ENCODE results near the gene PCDHGA1.
"Not testable (repeated sequence)": the region's sequence is repeated elsewhere in the genome, so short reads cannot be mapped to it uniquely, and the experiment has no call there.

The PCDHGA1 gene

GRCh38 chr5:141409598-141410306, 79.4 kb downstream of the PCDHGA1 start:
- DNase-seq (no peak), ATAC-seq (no peak)
- no peak overlapping the region for H3K27ac Mint-ChIP-seq
- peaks cover 26% of the 10 kb centered on the region for H3K4me1 Mint-ChIP-seq
- H3K27me3 Mint-ChIP-seq = peaks cover 79% of the 10 kb centered on the region
- H3K4me3 Mint-ChIP-seq = no peak overlapping the region
- peaks cover 10 to 38% of the 10 kb centered on the region in 2 donors for H3K9me3 Mint-ChIP-seq

- H3K4me3 Mint-ChIP-seq = no peak overlapping the region
- peaks cover 10 to 29% of the 10 kb centered on the region in 2 donors for H3K9me3 Mint-ChIP-seq
- DNase-seq (no peak), ATAC-seq (no peak)
- H3K27ac Mint-ChIP-seq = no peak overlapping the region
- peaks cover 81% of the 10 kb centered on the region for H3K27me3 Mint-ChIP-seq
- peaks cover 32% of the 10 kb centered on the region for H3K4me1 Mint-ChIP-seq
Measured at GRCh38 chr5:141411575-141411974, 81.3 kb downstream of the PCDHGA1 start.

GRCh38 chr5:141412854-141413539, 82.7 kb downstream of the PCDHGA1 start, which contains the start of gene PCDHGA10:
Gene PCDHGA10 (plus strand): TSS chr5:141412987. CDS start chr5:141413176, 189 bp downstream.
- peaks cover 36% of the 10 kb centered on the region for H3K4me1 Mint-ChIP-seq
- DNase-seq (peak; percentile 56 to 64), ATAC-seq (peak; percentile 78)
- peaks cover 82% of the 10 kb centered on the region for H3K27me3 Mint-ChIP-seq
- H3K4me3 Mint-ChIP-seq = peak within 1 kb of the TSS; percentile 89 to 91
- H3K27ac Mint-ChIP-seq = peak within 1 kb of the TSS in 1 of 2 donors; percentile 96
- peaks cover 10 to 28% of the 10 kb centered on the region in 2 donors for H3K9me3 Mint-ChIP-seq

- Mint-ChIP-seq H3K27ac (peak overlapping the region in 1 of 2 donors; percentile 96), H3K27me3 (peaks cover 82% of the 10 kb centered on the region), H3K9me3 (peaks cover 12 to 28% of the 10 kb centered on the region in 2 donors), H3K4me3 (peak overlapping the region; percentile 89 to 91), H3K4me1 (peaks cover 35% of the 10 kb centered on the region)
- no peak for ATAC-seq
- no peak for DNase-seq
Measured at GRCh38 chr5:141413540-141414069, 83.3 kb downstream of the PCDHGA1 start.

- Mint-ChIP-seq H3K4me3 (peak overlapping the region; percentile 39 to 55), H3K4me1 (peaks cover 35% of the 10 kb centered on the region), H3K9me3 (peaks cover 12 to 26% of the 10 kb centered on the region in 2 donors), H3K27me3 (peaks cover 82% of the 10 kb centered on the region)
- not testable (repeated sequence) for DNase-seq, H3K27ac Mint-ChIP-seq, ATAC-seq
Measured at GRCh38 chr5:141414548-141415274, 84.4 kb downstream of the PCDHGA1 start.

GRCh38 chr5:141415275-141415618, 84.9 kb downstream of the PCDHGA1 start:
- Mint-ChIP-seq H3K9me3 (peaks cover 10 to 21% of the 10 kb centered on the region in 2 donors), H3K4me3 (peak overlapping the region; percentile 39 to 55)
- not testable (repeated sequence) for ATAC-seq

GRCh38 chr5:141417494-141418172, 87.3 kb downstream of the PCDHGA1 start, which contains the start of gene PCDHGB7:
Gene PCDHGB7 (plus strand): TSS chr5:141417677. CDS start chr5:141417860, 183 bp downstream.
- H3K4me3 Mint-ChIP-seq = peak within 1 kb of the TSS; percentile 87
- ATAC-seq = peak; percentile 85
- H3K27me3 Mint-ChIP-seq = peaks cover 97% of the 10 kb centered on the region
- H3K4me1 Mint-ChIP-seq = peaks cover 46% of the 10 kb centered on the region
- peak within 1 kb of the TSS in 1 of 2 donors; percentile 85 for H3K27ac Mint-ChIP-seq
- H3K9me3 Mint-ChIP-seq = peaks cover 13 to 34% of the 10 kb centered on the region in 2 donors
- DNase-seq = peak; percentile 52 to 65

More at GRCh38 chr5:141415275-141415618, 84.9 kb downstream of the PCDHGA1 start:
- H3K27ac Mint-ChIP-seq, DNase-seq: not testable (repeated sequence)
- Mint-ChIP-seq H3K4me1 (peaks cover 35% of the 10 kb centered on the region), H3K27me3 (peaks cover 82% of the 10 kb centered on the region)

- H3K4me1 Mint-ChIP-seq = peaks cover 31% of the 10 kb centered on the region
- DNase-seq (no peak), ATAC-seq (no peak)
- no peak overlapping the region for H3K4me3 Mint-ChIP-seq
- peaks cover 17 to 36% of the 10 kb centered on the region in 2 donors for H3K9me3 Mint-ChIP-seq
- no peak overlapping the region for H3K27ac Mint-ChIP-seq
- H3K27me3 Mint-ChIP-seq = peaks cover 97% of the 10 kb centered on the region
Measured at GRCh38 chr5:141419074-141419880, 89.0 kb downstream of the PCDHGA1 start.

- H3K27ac Mint-ChIP-seq = peak within 1 kb of the TSS in 1 of 2 donors; percentile 64
- peaks cover 95% of the 10 kb centered on the region for H3K27me3 Mint-ChIP-seq
- peak; percentile 53 to 57 for DNase-seq
- peaks cover 21% of the 10 kb centered on the region for H3K4me1 Mint-ChIP-seq
- peaks cover 17 to 36% of the 10 kb centered on the region in 2 donors for H3K9me3 Mint-ChIP-seq
- H3K4me3 Mint-ChIP-seq = peak within 1 kb of the TSS; percentile 82 to 85
- peak; percentile 53 for ATAC-seq
Measured at GRCh38 chr5:141420855-141421488, 90.7 kb downstream of the PCDHGA1 start, which contains the start of gene PCDHGA11. Gene PCDHGA11 (plus strand): TSS chr5:141421051. CDS start chr5:141421228, 177 bp downstream.

GRCh38 chr5:141421489-141421855, 91.2 kb downstream of the PCDHGA1 start:
- Mint-ChIP-seq H3K9me3 (peaks cover 17 to 36% of the 10 kb centered on the region in 2 donors), H3K27me3 (peaks cover 95% of the 10 kb centered on the region), H3K4me1 (peaks cover 21% of the 10 kb centered on the region), H3K4me3 (peak overlapping the region; percentile 82 to 85), H3K27ac (peak overlapping the region in 1 of 2 donors; percentile 42)
- ATAC-seq (no peak), DNase-seq (no peak)

GRCh38 chr5:141422742-141423291, 92.5 kb downstream of the PCDHGA1 start:
- no peak overlapping the region for H3K4me3 Mint-ChIP-seq

GRCh38 chr5:141427783-141428426, 97.6 kb downstream of the PCDHGA1 start:
- DNase-seq (no peak), ATAC-seq (no peak)
- Mint-ChIP-seq H3K9me3 (peaks cover 18 to 38% of the 10 kb centered on the region in 2 donors), H3K4me3 (no peak overlapping the region), H3K4me1 (peaks cover 20% of the 10 kb centered on the region), H3K27ac (peak overlapping the region in 1 of 2 donors; percentile 15), H3K27me3 (peaks cover 88% of the 10 kb centered on the region)

More at GRCh38 chr5:141422742-141423291, 92.5 kb downstream of the PCDHGA1 start:
- Mint-ChIP-seq H3K27ac (no peak overlapping the region), H3K9me3 (peaks cover 17 to 36% of the 10 kb centered on the region in 2 donors), H3K4me1 (peaks cover 15% of the 10 kb centered on the region), H3K27me3 (peaks cover 98% of the 10 kb centered on the region)
- no peak for ATAC-seq
- no peak for DNase-seq

Measured in stimulated activated naive CD8-positive, alpha-beta T cell treated with anti-CD3 and anti-CD28 coated beads, Interleukin-15, amount 100 ng/mL, for 72 hours (primary cell).